ENCODE results near the gene TGM3.

DNA sequence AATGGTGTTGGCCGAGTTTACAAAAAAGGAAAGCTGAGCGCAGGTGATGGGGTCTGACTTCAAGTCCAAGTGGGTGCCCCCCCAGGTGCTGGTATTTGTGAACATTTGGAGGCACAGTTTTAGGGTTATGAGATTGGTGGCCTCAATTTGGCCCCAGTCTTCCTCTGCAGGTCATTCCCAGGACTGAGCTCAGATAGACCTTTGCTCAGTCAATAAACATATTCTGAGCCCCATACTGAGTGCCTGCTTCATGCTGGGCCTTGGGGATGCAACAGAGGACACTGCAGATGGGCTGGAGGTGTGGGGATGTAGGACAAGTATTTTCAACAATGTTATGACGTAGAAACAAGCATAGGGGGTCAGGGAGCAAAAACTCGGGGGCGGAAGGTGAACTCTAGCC is 33.5 kb downstream of the TGM3 start:
- TF ChIP-seq POLR2AphosphoS5 (IDR thresholded peaks at IDR 0.05; ENCODE audit: low read depth), result no peak
- TF ChIP-seq EZH2 (IDR thresholded peaks at IDR 0.05; ENCODE audit: low read depth, unreplicated experiment), result no peak
- no peak for TF ChIP-seq ZNF331 (CRISPR knock-in tag; IDR thresholded peaks at IDR 0.05; ENCODE audit: low read depth)
- TF ChIP-seq, protein P1, sequence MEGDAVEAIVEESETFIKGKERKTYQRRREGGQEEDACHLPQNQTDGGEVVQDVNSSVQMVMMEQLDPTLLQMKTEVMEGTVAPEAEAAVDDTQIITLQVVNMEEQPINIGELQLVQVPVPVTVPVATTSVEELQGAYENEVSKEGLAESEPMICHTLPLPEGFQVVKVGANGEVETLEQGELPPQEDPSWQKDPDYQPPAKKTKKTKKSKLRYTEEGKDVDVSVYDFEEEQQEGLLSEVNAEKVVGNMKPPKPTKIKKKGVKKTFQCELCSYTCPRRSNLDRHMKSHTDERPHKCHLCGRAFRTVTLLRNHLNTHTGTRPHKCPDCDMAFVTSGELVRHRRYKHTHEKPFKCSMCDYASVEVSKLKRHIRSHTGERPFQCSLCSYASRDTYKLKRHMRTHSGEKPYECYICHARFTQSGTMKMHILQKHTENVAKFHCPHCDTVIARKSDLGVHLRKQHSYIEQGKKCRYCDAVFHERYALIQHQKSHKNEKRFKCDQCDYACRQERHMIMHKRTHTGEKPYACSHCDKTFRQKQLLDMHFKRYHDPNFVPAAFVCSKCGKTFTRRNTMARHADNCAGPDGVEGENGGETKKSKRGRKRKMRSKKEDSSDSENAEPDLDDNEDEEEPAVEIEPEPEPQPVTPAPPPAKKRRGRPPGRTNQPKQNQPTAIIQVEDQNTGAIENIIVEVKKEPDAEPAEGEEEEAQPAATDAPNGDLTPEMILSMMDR (conservative IDR thresholded peaks at IDR 0.05; ENCODE audit: low read depth in 2 of 2), result no peak
- no peak for TF ChIP-seq NANOG (IDR thresholded peaks at IDR 0.05; ENCODE audit: borderline replicate concordance)
